ENCODE measurements around the gene ANKRD66.

The ANKRD66 gene

DNA sequence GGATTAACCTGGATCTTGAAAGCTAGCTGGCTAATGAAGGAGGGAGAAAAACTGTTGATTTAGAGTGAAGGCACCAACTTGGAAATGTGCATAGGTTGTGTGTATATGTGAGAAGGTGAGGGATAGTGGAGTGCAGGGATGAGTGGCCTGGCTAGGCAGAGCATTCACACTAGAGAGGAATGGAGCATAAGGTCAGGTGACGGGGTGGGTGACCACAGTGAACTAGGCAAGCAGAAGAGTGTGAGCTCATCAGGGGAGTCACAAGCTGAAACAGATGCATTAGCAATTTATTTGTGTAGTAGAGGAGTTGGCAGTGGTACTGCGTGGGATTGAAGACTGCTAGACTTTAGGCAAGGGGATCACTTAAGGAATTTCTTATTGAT lies 10.5 kb downstream of the ANKRD66 start:
- TF ChIP-seq POLR2AphosphoS5 (IDR thresholded peaks at IDR 0.05; ENCODE audit: low read depth, low read length): no peak
- TF ChIP-seq TAF1 (IDR thresholded peaks at IDR 0.05; ENCODE audit: borderline replicate concordance, insufficient read depth, low read length): no peak

DNA sequence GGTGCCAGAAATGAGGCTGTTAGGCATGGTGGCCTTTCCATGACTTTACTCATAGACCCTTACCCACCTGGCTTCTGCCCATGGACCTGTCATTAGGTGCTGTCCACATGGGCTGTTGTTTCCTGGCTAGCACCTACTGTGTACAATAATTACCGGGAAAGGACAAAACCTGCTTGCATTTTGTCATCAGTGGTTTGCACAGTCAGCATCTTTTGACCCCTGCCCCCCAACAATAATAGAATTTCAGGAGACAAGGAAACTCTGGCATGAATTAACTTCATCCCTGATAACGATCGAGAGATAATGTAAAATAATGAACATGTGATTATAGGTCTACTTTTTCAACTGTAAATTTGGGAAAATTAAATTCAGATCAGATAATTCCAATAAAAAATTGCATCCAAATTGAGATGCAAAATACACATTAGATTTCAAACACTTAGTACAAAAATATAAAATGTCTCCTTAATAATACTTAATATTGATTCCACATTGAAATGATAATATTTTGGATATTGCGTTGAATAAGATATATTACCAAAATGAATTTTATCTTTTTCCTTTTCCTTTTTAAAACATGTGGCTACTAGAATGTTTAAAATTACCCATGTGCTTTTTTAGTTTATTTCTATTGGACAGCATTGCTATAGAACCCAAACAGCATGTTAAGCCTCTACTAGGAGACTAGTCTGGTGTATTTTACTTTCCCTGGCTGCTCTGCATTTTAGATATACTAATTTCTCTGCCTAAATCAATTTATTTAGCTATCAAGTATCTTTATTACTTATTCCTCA lies 12.4 kb downstream of the ANKRD66 start:
- TF ChIP-seq SIN3A (IDR thresholded peaks at IDR 0.05; ENCODE audit: borderline replicate concordance, insufficient read depth, low read length): no peak
- no peak for TF ChIP-seq POLR2AphosphoS5 (IDR thresholded peaks at IDR 0.05; ENCODE audit: low read depth, low read length)
- no peak for TF ChIP-seq FOXP2 (optimal IDR thresholded peaks at IDR 0.05; ENCODE audit: borderline replicate concordance, extremely low read depth, extremely low read length, insufficient read depth)
- TF ChIP-seq, protein P1, sequence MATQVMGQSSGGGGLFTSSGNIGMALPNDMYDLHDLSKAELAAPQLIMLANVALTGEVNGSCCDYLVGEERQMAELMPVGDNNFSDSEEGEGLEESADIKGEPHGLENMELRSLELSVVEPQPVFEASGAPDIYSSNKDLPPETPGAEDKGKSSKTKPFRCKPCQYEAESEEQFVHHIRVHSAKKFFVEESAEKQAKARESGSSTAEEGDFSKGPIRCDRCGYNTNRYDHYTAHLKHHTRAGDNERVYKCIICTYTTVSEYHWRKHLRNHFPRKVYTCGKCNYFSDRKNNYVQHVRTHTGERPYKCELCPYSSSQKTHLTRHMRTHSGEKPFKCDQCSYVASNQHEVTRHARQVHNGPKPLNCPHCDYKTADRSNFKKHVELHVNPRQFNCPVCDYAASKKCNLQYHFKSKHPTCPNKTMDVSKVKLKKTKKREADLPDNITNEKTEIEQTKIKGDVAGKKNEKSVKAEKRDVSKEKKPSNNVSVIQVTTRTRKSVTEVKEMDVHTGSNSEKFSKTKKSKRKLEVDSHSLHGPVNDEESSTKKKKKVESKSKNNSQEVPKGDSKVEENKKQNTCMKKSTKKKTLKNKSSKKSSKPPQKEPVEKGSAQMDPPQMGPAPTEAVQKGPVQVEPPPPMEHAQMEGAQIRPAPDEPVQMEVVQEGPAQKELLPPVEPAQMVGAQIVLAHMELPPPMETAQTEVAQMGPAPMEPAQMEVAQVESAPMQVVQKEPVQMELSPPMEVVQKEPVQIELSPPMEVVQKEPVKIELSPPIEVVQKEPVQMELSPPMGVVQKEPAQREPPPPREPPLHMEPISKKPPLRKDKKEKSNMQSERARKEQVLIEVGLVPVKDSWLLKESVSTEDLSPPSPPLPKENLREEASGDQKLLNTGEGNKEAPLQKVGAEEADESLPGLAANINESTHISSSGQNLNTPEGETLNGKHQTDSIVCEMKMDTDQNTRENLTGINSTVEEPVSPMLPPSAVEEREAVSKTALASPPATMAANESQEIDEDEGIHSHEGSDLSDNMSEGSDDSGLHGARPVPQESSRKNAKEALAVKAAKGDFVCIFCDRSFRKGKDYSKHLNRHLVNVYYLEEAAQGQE (IDR thresholded peaks at IDR 0.05; ENCODE audit: insufficient read depth in 1 of 2, low read depth in 2 of 2, low read length in 2 of 2): no peak
- TF ChIP-seq TAF1 (IDR thresholded peaks at IDR 0.05; ENCODE audit: borderline replicate concordance, insufficient read depth, low read length): no peak

DNA sequence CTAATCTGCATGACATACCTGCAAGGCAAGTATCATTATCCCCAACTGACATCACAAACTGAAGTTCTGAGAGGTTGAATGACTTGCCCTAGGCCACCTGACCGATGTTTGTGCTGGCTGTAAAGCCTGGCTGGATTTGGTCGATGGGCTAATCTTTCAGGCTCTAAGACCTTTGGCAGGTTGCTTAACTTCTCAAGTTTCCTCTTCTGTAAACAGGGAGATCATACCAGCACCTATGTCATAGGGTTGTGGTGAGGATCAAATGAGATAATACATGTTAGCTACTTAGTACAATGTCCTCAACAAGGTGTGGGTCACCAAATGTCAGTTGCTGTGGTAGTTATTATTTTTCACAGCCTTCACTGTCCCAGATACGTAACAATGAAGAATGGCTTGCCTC lies 14.2 kb downstream of the ANKRD66 start:
- TF ChIP-seq SIN3A (IDR thresholded peaks at IDR 0.05; ENCODE audit: borderline replicate concordance, insufficient read depth, low read length): no peak
- TF ChIP-seq POLR2AphosphoS5 (IDR thresholded peaks at IDR 0.05; ENCODE audit: low read depth, low read length): no peak
- TF ChIP-seq, protein P1 (IDR thresholded peaks at IDR 0.05; ENCODE audit: insufficient read depth in 1 of 2, low read depth in 2 of 2, low read length in 2 of 2): no peak
- no peak for TF ChIP-seq TAF1 (IDR thresholded peaks at IDR 0.05; ENCODE audit: borderline replicate concordance, insufficient read depth, low read length)
- TF ChIP-seq FOXP2 (optimal IDR thresholded peaks at IDR 0.05; ENCODE audit: borderline replicate concordance, extremely low read depth, extremely low read length, insufficient read depth): no peak

DNA sequence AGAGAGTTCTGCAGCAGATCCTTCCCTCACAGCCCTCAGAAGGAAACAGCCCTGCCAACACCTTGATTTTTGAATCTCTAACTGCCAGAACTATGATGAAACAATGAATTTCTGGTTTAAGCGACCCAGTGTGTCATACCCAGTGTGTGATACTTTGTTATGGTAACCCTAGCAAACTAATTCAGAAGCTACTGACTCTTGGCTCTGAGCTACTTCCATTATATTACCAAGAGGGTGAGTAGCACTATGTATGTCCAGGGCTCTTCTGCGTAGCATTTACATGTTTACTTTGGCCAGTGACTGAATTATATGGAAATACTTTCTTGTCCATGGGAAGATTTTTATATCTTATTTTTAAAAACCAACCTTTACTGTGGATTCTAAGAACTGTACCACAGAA lies 16.7 kb downstream of the ANKRD66 start:
- TF ChIP-seq, protein P1 (IDR thresholded peaks at IDR 0.05; ENCODE audit: insufficient read depth in 1 of 2, low read depth in 2 of 2, low read length in 2 of 2): no peak
- TF ChIP-seq POLR2AphosphoS5 (IDR thresholded peaks at IDR 0.05; ENCODE audit: low read depth, low read length) (no peak), TAF1 (IDR thresholded peaks at IDR 0.05; ENCODE audit: borderline replicate concordance, insufficient read depth, low read length) (no peak), SIN3A (IDR thresholded peaks at IDR 0.05; ENCODE audit: borderline replicate concordance, insufficient read depth, low read length) (no peak), FOXP2 (optimal IDR thresholded peaks at IDR 0.05; ENCODE audit: borderline replicate concordance, extremely low read depth, extremely low read length, insufficient read depth) (no peak)

DNA sequence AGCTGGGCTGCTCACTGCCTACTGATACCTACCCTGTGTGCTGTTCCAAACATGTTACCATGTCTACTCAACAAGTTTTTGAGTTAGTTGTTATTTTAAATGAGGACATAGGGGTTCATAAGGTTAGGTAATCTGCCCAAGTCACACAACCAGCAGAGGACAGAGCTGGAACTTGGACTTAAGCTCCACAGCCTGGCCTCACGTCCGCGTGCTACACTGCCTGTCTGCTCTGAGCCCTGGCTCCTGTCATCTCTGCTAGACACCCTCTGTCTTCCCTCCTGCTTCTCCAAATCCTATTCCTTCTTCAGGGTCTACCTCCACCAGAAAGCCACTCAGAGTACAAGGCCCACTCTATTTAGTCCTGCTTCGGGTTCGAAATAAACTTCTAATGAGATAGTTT lies 18.2 kb downstream of the ANKRD66 start:
- TF ChIP-seq FOXP2 (optimal IDR thresholded peaks at IDR 0.05; ENCODE audit: borderline replicate concordance, extremely low read depth, extremely low read length, insufficient read depth) (no peak), TAF1 (IDR thresholded peaks at IDR 0.05; ENCODE audit: borderline replicate concordance, insufficient read depth, low read length) (no peak), POLR2AphosphoS5 (IDR thresholded peaks at IDR 0.05; ENCODE audit: low read depth, low read length) (no peak), SIN3A (IDR thresholded peaks at IDR 0.05; ENCODE audit: borderline replicate concordance, insufficient read depth, low read length) (no peak)
- TF ChIP-seq, protein P1 (IDR thresholded peaks at IDR 0.05; ENCODE audit: insufficient read depth in 1 of 2, low read depth in 2 of 2, low read length in 2 of 2): no peak
